K562 (cell line): ENCODE measurements around the gene HSD11B1L. TPM values are rescaled to one million over a fixed set of nuclear protein-coding genes. Genes with fewer than 3 reads are reported as not detected.

ENCODE experiments used
- CSDE1 ChIP-seq, 2 experiments: fragments of 450-650 bp; IDR thresholded peaks; 2 replicates each; pipeline ENCODE4 v1.6.1; 2016; ENCODE audit warnings: mild to moderate bottlenecking in 1 of 2
- FOS ChIP-seq: IDR thresholded peaks from 3 replicates; pipeline ENCODE4 v1.6.1; 2011; ENCODE audit not compliant: insufficient read length; ENCODE audit errors: extremely low read depth
- FOXK2 ChIP-seq, 2 experiments: fragments of 450-650 bp; IDR thresholded peaks in 1 of 2; conservative IDR thresholded peaks in 1 of 2; 2 replicates each; pipeline ENCODE4 v1.6.1; 2016; ENCODE audit warnings: low read depth in 2 of 2, mild to moderate bottlenecking in 1 of 2
- GABPA ChIP-seq: fragments of 200-800 bp; sonication (Bioruptor generic); conservative IDR thresholded peaks from 2 replicates; pipeline ENCODE4 v1.6.1; 2016; ENCODE audit warnings: low read depth, missing genetic modification characterization, missing compliant biosample characterization
- HIVEP1 ChIP-seq: fragments of 250-450 bp; sonication (Bioruptor Pico); IDR thresholded peaks from 2 replicates; pipeline ENCODE4 v1.4.0; 2020; ENCODE audit warnings: mild to moderate bottlenecking
- MCM7 ChIP-seq, 2 experiments: fragments of 450-650 bp; IDR thresholded peaks; 2 replicates each; pipeline ENCODE4 v1.6.1; 2016 to 2018
- ZNF121 ChIP-seq: sonication (generic); formaldehyde crosslinking; conservative IDR thresholded peaks from 2 replicates; pipeline ENCODE4 v1.8.0; 2022; ENCODE audit warnings: missing genetic modification reagents
- ZNF232 ChIP-seq: sonication (generic); formaldehyde crosslinking; IDR thresholded peaks from 2 replicates; pipeline ENCODE4 v1.8.0; 2022; ENCODE audit warnings: mild to moderate bottlenecking, missing genetic modification reagents
- ZNF3 ChIP-seq: fragments of 250-450 bp; sonication (Bioruptor Pico); IDR thresholded peaks from 2 replicates; pipeline ENCODE4 v1.5.0; 2021; ENCODE audit warnings: mild to moderate bottlenecking, moderate library complexity
- polyA plus RNA-seq, 8 experiments: library from polyadenylated mRNA; depleted of rRNA in 4 of 8; stranded (reverse) in 5 of 8; unstranded in 3 of 8; fragments of >200 nt; fragmentation: Nextera tagmentation in 2 of 8; fragmentation: Illumina TruSeq in 1 of 8; extraction: Ambion mirVana in 2 of 8; extraction: Trizol in 1 of 8; gene quantifications; 2 replicates each; pipeline versions ENCODE4 v1.2.1 to v1.2.3, GENCODE V29; 2011 to 2014; ENCODE audit warnings: inconsistent platforms in 1 of 8, missing spikeins in 1 of 8
- total RNA-seq, 7 experiments: library from RNA; depleted of rRNA in 6 of 7; stranded (reverse); fragments of >200 nt in 6 of 7; fragmentation: Illumina TruSeq in 2 of 7; extraction: Trizol in 2 of 7; gene quantifications; 2 replicates each; pipeline versions ENCODE4 v1.2.1 to v1.2.3, GENCODE V29; 2011 to 2021; ENCODE audit warnings: low replicate concordance in 1 of 7
- TF ChIP-seq, protein P1 (sequence below): sonication (generic); formaldehyde crosslinking; IDR thresholded peaks from 2 replicates; pipeline ENCODE4 v1.8.1; 2023; ENCODE audit warnings: mild to moderate bottlenecking, missing genetic modification reagents
- TF ChIP-seq, protein P2 (sequence below): sonication (generic); formaldehyde crosslinking; IDR thresholded peaks from 2 replicates; pipeline ENCODE4 v1.9.0; 2022; ENCODE audit warnings: mild to moderate bottlenecking, missing genetic modification reagents
- TF ChIP-seq, protein P3 (sequence below): fragments of 450-650 bp; formaldehyde crosslinking; IDR thresholded peaks from 2 replicates; pipeline ENCODE4 v1.4.0; 2022; ENCODE audit warnings: missing genetic modification characterization
- TF ChIP-seq, protein P4 (sequence below): fragments of 250-450 bp; sonication (Bioruptor Pico); IDR thresholded peaks from 2 replicates; pipeline ENCODE4 v1.9.0; 2021; ENCODE audit warnings: mild to moderate bottlenecking
- TF ChIP-seq, protein P5 (sequence below): fragments of 250-450 bp; sonication (Bioruptor Pico); IDR thresholded peaks from 2 replicates; pipeline ENCODE4 v1.4.0; 2020; ENCODE audit warnings: mild to moderate bottlenecking, moderate library complexity
- TF ChIP-seq, protein P6 (sequence below), 2 experiments: fragments of 450-650 bp; IDR thresholded peaks; 2 replicates each; pipeline ENCODE4 v1.6.1; 2016; ENCODE audit warnings: mild to moderate bottlenecking in 2 of 2, borderline replicate concordance in 1 of 2, low read depth in 1 of 2, moderate library complexity in 1 of 2

The HSD11B1L gene
- total and polyA plus RNA-seq, 9 of the 15 experiments (the other 6 are each of a cell fraction or from before 2014, with no cell fraction given), result 0.31 to 7.7 (median 2.3) TPM

DNA sequence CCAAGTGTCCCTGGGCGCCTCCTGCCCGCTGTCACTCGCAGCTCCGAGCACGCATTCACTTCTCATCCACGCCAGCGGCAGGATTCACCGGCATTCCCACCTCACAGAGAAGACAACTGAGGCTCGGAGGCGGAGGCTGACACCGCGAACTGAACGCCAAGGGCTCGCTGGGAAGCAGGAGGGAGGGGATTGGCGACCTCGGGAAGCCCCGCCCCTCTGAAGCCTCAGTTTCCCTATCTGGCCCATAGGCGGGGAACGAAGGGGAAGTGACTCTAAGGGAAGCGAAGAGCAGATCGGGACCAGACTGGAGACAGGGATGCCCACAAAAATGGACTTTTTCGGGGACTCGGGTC, 767 bp upstream of the HSD11B1L start (continued):
- no peak for TF ChIP-seq GABPA (tag)
- TF ChIP-seq, protein P1, sequence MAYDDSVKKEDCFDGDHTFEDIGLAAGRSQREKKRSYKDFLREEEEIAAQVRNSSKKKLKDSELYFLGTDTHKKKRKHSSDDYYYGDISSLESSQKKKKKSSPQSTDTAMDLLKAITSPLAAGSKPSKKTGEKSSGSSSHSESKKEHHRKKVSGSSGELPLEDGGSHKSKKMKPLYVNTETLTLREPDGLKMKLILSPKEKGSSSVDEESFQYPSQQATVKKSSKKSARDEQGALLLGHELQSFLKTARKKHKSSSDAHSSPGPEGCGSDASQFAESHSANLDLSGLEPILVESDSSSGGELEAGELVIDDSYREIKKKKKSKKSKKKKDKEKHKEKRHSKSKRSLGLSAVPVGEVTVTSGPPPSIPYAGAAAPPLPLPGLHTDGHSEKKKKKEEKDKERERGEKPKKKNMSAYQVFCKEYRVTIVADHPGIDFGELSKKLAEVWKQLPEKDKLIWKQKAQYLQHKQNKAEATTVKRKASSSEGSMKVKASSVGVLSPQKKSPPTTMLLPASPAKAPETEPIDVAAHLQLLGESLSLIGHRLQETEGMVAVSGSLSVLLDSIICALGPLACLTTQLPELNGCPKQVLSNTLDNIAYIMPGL (CRISPR knock-in tag), result no peak; the same call in 1 of the 2 replicates
- no peak for TF ChIP-seq ZNF232 (CRISPR knock-in tag)
- TF ChIP-seq HIVEP1 (CRISPR knock-in tag), result 0 out of 2 replicates have a peak, but pooled peaks have one; percentile 27
- TF ChIP-seq, protein P2, sequence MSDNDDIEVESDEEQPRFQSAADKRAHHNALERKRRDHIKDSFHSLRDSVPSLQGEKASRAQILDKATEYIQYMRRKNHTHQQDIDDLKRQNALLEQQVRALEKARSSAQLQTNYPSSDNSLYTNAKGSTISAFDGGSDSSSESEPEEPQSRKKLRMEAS, result no peak
- TF ChIP-seq ZNF121 (CRISPR knock-in tag), result no peak
- TF ChIP-seq FOS, result no peak
- TF ChIP-seq CSDE1 (IDR thresholded peaks at IDR 0.05), result no peak
- no peak for TF ChIP-seq ZNF3 (CRISPR knock-in tag)
- TF ChIP-seq, protein P3, sequence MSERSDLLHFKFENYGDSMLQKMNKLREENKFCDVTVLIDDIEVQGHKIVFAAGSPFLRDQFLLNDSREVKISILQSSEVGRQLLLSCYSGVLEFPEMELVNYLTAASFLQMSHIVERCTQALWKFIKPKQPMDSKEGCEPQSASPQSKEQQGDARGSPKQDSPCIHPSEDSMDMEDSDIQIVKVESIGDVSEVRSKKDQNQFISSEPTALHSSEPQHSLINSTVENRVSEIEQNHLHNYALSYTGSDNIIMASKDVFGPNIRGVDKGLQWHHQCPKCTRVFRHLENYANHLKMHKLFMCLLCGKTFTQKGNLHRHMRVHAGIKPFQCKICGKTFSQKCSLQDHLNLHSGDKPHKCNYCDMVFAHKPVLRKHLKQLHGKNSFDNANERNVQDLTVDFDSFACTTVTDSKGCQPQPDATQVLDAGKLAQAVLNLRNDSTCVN (CRISPR knock-in tag), result no peak
- TF ChIP-seq, protein P4, sequence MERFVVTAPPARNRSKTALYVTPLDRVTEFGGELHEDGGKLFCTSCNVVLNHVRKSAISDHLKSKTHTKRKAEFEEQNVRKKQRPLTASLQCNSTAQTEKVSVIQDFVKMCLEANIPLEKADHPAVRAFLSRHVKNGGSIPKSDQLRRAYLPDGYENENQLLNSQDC (CRISPR knock-in tag), result no peak
- TF ChIP-seq, protein P5, sequence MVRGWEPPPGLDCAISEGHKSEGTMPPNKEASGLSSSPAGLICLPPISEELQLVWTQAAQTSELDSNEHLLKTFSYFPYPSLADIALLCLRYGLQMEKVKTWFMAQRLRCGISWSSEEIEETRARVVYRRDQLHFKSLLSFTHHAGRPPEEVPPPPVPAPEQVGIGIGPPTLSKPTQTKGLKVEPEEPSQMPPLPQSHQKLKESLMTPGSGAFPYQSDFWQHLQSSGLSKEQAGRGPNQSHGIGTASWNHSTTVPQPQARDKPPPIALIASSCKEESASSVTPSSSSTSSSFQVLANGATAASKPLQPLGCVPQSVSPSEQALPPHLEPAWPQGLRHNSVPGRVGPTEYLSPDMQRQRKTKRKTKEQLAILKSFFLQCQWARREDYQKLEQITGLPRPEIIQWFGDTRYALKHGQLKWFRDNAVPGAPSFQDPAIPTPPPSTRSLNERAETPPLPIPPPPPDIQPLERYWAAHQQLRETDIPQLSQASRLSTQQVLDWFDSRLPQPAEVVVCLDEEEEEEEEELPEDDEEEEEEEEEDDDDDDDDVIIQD, result no peak
- no peak for TF ChIP-seq MCM7 (IDR thresholded peaks at IDR 0.05)
- TF ChIP-seq FOXK2 (conservative IDR thresholded peaks at IDR 0.05 in 1 of 2, IDR thresholded peaks at IDR 0.05 in 1 of 2; ENCODE audit: low read depth in 2 of 2), result no peak
- TF ChIP-seq, protein P6, sequence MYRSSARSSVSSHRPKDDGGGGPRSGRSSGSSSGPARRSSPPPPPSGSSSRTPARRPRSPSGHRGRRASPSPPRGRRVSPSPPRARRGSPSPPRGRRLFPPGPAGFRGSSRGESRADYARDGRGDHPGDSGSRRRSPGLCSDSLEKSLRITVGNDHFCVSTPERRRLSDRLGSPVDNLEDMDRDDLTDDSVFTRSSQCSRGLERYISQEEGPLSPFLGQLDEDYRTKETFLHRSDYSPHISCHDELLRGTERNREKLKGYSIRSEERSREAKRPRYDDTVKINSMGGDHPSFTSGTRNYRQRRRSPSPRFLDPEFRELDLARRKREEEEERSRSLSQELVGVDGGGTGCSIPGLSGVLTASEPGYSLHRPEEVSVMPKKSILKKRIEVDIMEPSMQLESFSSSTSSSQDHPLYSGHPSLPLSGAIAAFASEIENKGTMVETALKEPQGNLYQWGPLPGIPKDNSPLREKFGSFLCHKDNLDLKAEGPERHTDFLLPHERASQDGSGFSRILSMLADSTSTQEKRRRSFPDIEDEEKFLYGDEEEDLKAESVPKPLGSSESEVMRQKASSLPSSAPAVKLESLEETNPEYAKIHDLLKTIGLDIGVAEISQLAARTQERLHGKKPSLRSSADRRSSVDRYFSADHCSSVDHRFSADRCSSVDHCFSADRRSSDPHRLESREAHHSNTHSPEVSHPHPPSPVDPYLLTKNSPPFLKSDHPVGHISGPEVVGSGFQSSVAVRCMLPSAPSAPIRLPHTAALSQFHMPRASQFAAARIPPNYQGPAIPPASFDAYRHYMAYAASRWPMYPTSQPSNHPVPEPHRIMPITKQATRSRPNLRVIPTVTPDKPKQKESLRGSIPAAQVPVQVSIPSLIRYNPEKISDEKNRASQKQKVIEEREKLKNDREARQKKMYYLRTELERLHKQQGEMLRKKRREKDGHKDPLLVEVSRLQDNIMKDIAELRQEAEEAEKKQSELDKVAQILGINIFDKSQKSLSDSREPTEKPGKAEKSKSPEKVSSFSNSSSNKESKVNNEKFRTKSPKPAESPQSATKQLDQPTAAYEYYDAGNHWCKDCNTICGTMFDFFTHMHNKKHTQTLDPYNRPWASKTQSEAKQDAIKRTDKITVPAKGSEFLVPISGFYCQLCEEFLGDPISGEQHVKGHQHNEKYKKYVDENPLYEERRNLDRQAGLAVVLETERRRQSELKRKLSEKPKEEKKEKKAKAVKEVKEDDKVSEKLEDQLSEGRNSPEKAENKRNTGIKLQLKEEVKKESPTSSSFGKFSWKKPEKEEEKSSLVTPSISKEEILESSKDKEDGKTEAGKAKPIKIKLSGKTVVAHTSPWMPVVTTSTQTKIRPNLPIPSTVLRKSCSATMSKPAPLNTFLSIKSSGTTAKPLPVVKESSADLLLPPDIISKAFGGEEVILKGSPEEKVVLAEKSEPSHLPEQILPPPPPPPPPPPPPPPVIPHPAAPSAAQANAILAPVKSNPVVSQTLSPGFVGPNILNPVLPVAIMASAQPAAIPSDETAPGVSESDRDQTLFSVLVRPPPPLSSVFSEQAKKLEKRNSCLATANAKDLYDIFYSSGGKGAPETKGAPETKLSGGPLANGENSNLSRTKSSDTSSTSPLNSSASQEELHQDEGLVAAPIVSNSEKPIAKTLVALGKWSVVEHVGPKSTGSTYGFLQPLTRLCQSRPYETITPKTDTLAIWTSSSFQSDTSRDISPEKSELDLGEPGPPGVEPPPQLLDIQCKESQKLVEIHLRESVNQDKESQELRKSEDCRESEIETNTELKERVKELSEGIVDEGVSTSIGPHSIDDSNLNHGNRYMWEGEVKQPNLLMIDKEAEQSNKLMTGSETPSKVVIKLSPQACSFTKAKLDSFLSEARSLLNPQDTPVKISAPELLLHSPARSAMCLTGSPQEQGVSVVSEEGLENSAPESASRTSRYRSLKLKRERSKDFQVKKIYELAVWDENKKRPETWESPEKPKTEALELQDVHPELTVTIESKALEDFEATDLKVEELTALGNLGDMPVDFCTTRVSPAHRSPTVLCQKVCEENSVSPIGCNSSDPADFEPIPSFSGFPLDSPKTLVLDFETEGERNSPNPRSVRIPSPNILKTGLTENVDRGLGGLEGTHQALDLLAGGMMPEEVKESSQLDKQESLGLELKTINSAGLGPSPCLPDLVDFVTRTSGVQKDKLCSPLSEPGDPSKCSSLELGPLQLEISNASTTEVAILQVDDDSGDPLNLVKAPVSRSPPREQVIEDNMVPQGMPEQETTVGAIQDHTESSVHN (IDR thresholded peaks at IDR 0.05; ENCODE audit: borderline replicate concordance in 1 of 2, low read depth in 1 of 2), result no peak
